Chondrocyte (in vitro differentiated cells): ENCODE data around the gene GPM6B. TPM values are rescaled to one million over a fixed set of nuclear protein-coding genes. Genes with fewer than 3 reads are reported as not detected.

Experiments
- DNase-seq: peaks from one replicate; pipeline ENCODE4 v3.0.0; 2021; ENCODE audit warnings: mixed read lengths, low spot score
- H3K27ac Mint-ChIP-seq: one replicate; pipeline ENCODE4 v1.8.0; 2021; ENCODE audit warnings: mild to moderate bottlenecking, moderate library complexity, mixed read lengths; ENCODE audit not compliant: unreplicated experiment
- H3K27me3 Mint-ChIP-seq: 2 replicates; pipeline ENCODE4 v1.8.0; 2021; ENCODE audit warnings: low read depth, mixed read lengths
- H3K36me3 Mint-ChIP-seq: 2 replicates; pipeline ENCODE4 v1.8.0; 2021; ENCODE audit warnings: low read depth, mixed read lengths
- H3K4me1 Mint-ChIP-seq: 2 replicates; pipeline ENCODE4 v1.8.0; 2021; ENCODE audit warnings: low read depth, mild to moderate bottlenecking, mixed read lengths
- H3K4me3 Mint-ChIP-seq: one replicate; pipeline ENCODE4 v1.8.0; 2021; ENCODE audit warnings: mild to moderate bottlenecking, moderate library complexity, mixed read lengths; ENCODE audit not compliant: unreplicated experiment
- H3K9me3 Mint-ChIP-seq: 2 replicates; pipeline ENCODE4 v1.8.0; 2021; ENCODE audit warnings: low read depth, mixed read lengths
- CTCF ChIP-seq: fragments of 200-600 bp; sonication (generic); IDR thresholded peaks from 2 replicates; pipeline ENCODE4 v1.5.0; 2021; ENCODE audit warnings: antibody characterized with exemption, mild to moderate bottlenecking, moderate library complexity
- total RNA-seq: library from RNA; stranded (reverse); gene quantifications from 3 replicates; pipeline ENCODE4 v1.2.1, GENCODE V29; 2021

The GPM6B gene
- total RNA-seq, 1 donor from 2014 or later, result 28.8 TPM

- no peak for DNase-seq
- H3K36me3 Mint-ChIP-seq, result peaks cover 3% of the 10 kb centered on the region
- H3K4me3 Mint-ChIP-seq, result no peak overlapping the region
- H3K4me1 Mint-ChIP-seq, result peaks cover 21% of the 10 kb centered on the region
- H3K27ac Mint-ChIP-seq, result no peak overlapping the region
- no peaks in the 10 kb centered on the region for H3K27me3 Mint-ChIP-seq
- H3K9me3 Mint-ChIP-seq, result peaks cover 10% of the 10 kb centered on the region
- no peak for TF ChIP-seq CTCF
Observed at GRCh38 chrX:13794417-13794816, 22.5 kb downstream of the GPM6B start.

- Mint-ChIP-seq H3K27me3 (no peaks in the 10 kb centered on the region), H3K36me3 (peaks cover 3% of the 10 kb centered on the region), H3K9me3 (peaks cover 10% of the 10 kb centered on the region), H3K27ac (no peak overlapping the region), H3K4me1 (peaks cover 21% of the 10 kb centered on the region), H3K4me3 (no peak overlapping the region)
- no peak for DNase-seq
- no peak for TF ChIP-seq CTCF
Observed at GRCh38 chrX:13793897-13794296, 23.0 kb downstream of the GPM6B start.

- Mint-ChIP-seq H3K36me3 (no peaks in the 10 kb centered on the region), H3K9me3 (peaks cover 7% of the 10 kb centered on the region), H3K27ac (peak overlapping the region; percentile 86), H3K4me1 (peaks cover 21% of the 10 kb centered on the region), H3K4me3 (no peak overlapping the region), H3K27me3 (no peaks in the 10 kb centered on the region)
- DNase-seq, result no peak
- TF ChIP-seq CTCF, result no peak
Observed at GRCh38 chrX:13791559-13791958, 25.3 kb downstream of the GPM6B start.

- DNase-seq, result no peak
- no peaks in the 10 kb centered on the region for H3K27me3 Mint-ChIP-seq
- peaks cover 7% of the 10 kb centered on the region for H3K9me3 Mint-ChIP-seq
- H3K36me3 Mint-ChIP-seq, result no peaks in the 10 kb centered on the region
- peaks cover 21% of the 10 kb centered on the region for H3K4me1 Mint-ChIP-seq
- no peak overlapping the region for H3K4me3 Mint-ChIP-seq
- peak overlapping the region; percentile 86 for H3K27ac Mint-ChIP-seq
- no peak for TF ChIP-seq CTCF
Observed at GRCh38 chrX:13791145-13791544, 25.7 kb downstream of the GPM6B start.

GRCh38 chrX:13790206-13791131 lies 26.4 kb downstream of the GPM6B start:
- TF ChIP-seq CTCF, result no peak
- Mint-ChIP-seq H3K27me3 (no peaks in the 10 kb centered on the region), H3K4me3 (no peak overlapping the region), H3K4me1 (peaks cover 21% of the 10 kb centered on the region), H3K27ac (peak overlapping the region; percentile 86), H3K36me3 (no peaks in the 10 kb centered on the region), H3K9me3 (peaks cover 7% of the 10 kb centered on the region)
- no peak for DNase-seq
